Caki2 (cell line): ENCODE results near the gene RBM25. TPM values are rescaled to one million over a fixed set of nuclear protein-coding genes. Genes with fewer than 3 reads are reported as not detected.
A peak's percentile ranks its signal among the peaks of the same experiment; 100 is the strongest.
"Not testable (repeated sequence)": the region's sequence is repeated elsewhere in the genome, so short reads cannot be mapped to it uniquely, and the experiment has no call there.

Experiments
- DNase-seq: peaks from one replicate; pipeline ENCODE4 v3.0.0-alpha.2; 2015; ENCODE audit warnings: low read depth
- in situ Hi-C: cut with HindIII; loops from 2 replicates; pipeline ENCODE4 v1.10.0; 2016; ENCODE audit warnings: low sequenced_read_pairs, low pct_unique_long_range_greater_than_20kb, mixed read lengths
- total RNA-seq: library from RNA; depleted of rRNA; stranded (reverse); fragments of >200 nt; shearing (Covaris generic); gene quantifications from 2 replicates; pipeline ENCODE4 v1.2.3, GENCODE V29; 2014; ENCODE audit warnings: low replicate concordance; rRNA removed

Gene RBM25
- total RNA-seq = 1.2 and 4.5 TPM in 2 replicates

- in situ Hi-C loops = no loop called here
- peak; percentile 95 for DNase-seq
These were observed at the start of gene RBM25 for GRCh38 chr14:73058224-73058921. TSS of gene RBM25 (plus strand) at chr14:73058534. CDS start at chr14:73071642, 13,108 bp downstream.

- in situ Hi-C loops = not testable (repeated sequence)
These were observed 47.1 kb upstream of the RBM25 start for GRCh38 chr14:73011189-73011588.

DNA sequence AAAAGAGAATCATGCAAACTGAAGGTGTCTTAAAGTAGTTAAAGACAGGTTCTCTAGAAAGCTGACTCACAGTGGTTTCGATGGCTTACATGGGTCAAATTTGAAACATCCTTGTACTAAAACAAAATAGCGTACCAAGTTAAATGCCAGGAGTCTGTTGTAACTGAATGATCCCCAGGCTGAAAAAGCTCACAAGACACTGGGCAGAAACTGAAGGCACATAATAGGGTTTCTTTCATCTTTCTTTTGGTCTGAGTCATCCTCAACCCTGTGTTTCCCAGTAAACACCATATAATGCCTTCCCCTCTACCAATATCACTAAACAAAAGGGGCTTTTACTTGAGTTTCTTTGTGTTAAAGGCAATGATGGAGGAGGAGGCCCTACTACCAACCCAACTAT, 44.2 kb upstream of the RBM25 start:
- no peak for DNase-seq
- in situ Hi-C loops = no loop called here

More at GRCh38 chr14:73011189-73011588, 47.1 kb upstream of the RBM25 start:
- DNase-seq = not testable (repeated sequence)

DNA sequence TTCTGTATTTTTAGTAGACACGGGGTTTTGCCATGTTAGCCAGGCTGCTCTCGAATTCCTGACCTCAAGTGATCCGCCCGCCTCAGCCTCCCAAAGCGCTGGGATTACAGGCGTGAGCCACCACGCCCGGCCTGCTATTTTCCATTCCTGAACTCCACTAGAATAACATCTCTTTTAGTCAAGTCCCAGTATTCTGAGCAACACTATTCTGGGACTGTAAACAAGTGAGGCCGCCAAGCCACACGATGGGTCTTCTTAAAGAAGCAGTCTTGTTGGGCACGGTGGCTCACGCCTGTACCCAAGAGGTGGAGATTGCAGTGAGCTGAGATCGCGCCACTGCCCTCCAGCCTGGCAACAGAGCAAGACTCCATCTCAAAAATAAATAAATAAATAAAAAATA, 42.8 kb upstream of the RBM25 start:
- DNase-seq, in situ Hi-C loops: not testable (repeated sequence)

- in situ Hi-C loops, DNase-seq: not testable (repeated sequence)
These were observed 42.3 kb upstream of the RBM25 start for GRCh38 chr14:73016011-73016410.

DNA sequence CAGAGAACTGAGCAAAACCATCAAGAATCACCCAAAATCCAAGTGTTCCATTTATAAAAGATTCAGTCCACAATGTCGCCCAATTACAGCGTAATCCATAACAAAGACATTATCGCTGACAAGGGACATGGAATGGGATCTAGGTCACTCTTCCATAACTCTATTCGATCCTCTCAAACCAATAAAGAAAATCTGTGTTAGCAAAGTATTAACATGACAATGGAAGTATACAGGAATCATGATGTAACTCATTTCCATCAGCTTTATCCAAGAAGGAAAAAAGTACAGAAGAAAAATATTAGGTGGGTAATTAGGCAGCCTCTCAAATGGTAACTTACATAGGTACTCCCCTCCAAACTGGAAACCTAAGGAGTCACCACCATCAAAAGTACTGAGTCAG, 36.3 kb upstream of the RBM25 start:
- in situ Hi-C loops = no loop called here
- no peak for DNase-seq

- DNase-seq = no peak
- in situ Hi-C loops = no loop called here
These were observed 32.8 kb upstream of the RBM25 start for GRCh38 chr14:73025544-73025943.

DNA sequence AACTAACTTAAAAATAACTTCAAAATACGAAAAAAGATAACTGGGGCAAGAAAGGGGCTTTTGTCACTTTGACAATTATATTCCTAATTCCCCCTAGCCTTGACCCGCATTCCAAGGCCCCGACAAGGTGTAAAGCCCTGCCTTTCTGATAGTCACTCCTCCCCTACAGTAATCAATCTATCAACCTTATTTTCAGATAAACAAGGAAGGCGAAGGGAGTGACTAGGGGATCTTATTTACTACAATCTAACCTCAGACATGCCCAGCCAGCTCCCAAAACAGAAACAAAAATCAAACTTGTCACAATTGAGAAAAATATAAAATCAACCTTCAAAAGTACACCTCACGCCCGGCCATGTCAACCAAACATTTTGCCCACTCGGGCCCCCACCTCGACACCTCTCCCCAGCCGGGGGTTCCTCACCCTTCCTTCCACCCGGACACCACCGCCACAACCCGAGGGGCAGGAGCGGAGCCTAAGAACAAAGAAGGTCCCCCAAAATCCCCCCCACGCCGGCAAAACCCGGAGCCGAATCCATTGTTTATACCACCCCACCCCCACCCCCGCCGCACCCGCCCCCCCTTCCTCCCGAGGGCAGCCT, 32.0 kb upstream of the RBM25 start:
- no peak for DNase-seq
- in situ Hi-C loops = no loop called here

GRCh38 chr14:73026845-73027542, 31.3 kb upstream of the RBM25 start, which contains the start of gene ZFYVE1:
TSS of gene ZFYVE1 (minus strand) at chr14:73027106. CDS start at chr14:73024508, 2,598 bp downstream.
- in situ Hi-C loops = no loop called here
- DNase-seq = peak; percentile 97

DNA sequence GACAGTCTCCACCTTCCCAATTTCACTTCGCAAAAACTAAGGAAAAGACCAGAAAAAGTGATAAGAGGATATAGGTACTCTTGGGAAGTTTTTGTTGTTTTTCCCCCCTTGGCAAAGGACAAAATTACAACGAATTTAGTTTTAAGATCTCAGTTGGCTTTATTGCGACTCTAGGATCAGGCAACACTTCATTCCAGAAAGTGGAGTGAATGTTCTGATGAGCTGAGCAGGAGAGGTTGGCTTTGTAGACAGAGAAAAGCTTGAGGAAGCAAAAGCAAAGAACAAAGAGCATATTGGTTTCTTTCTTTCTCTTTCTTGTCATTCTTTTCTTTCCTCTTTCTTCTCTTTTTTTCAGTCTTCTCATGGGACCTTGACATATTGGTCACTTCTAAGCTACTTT, 30.8 kb upstream of the RBM25 start:
- in situ Hi-C loops = no loop called here
- DNase-seq = no peak

DNA sequence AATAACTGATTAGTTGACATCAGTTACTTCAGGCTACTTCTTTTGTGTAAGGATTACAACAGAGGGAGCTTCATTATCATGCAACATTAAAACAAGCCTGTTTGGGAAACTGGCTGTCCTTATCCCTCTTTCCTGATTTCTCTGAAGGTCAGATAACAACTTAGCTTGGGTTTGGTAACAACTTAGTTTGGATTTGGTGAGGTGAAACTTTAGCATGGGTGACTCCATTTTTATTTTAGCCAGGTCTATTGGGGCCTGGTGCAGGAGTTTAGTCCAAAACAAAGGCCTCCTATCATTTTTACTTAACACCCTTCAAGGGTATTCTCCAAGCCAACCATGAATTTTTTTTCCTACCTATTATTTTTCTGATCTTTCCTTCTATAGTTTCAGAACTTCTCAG, 30.4 kb upstream of the RBM25 start:
- in situ Hi-C loops = no loop called here
- no peak for DNase-seq

DNA sequence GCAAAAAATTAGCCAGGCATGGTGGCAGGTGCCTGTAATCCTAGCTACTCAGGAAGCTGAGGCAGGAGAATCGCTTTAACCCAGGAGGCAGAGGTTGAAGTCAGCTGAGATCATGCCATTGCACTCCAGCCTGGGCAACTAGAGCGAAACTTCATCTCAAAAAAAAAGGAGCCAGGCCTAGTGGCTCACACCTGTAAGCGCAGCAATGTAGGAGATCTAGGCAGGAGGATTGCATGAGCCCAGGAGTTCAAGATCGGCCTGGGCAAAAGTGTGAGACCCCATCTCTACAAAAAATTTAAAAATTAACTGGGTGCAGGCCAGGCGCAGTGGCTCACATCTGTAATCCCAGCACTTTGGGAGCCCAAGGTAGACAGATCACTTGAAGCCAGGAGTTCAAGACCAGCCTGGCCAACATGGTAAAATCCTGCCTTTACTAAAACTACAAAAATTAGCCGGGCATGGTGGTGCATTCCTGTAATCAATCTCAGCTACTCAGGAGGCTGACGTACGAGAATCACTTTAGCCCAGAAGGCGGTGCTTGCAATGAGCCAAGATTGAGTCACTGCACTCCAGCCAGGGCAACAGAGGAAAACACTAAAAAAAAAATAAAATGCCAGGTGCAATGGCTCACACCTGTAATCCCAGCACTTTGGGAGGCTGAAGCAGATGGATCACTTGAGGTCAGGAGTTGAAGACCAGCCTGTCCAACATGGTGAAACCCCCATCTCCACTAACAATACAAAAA, 21.5 kb upstream of the RBM25 start:
- peak; percentile 31 for DNase-seq
- in situ Hi-C loops = not testable (repeated sequence)

DNA sequence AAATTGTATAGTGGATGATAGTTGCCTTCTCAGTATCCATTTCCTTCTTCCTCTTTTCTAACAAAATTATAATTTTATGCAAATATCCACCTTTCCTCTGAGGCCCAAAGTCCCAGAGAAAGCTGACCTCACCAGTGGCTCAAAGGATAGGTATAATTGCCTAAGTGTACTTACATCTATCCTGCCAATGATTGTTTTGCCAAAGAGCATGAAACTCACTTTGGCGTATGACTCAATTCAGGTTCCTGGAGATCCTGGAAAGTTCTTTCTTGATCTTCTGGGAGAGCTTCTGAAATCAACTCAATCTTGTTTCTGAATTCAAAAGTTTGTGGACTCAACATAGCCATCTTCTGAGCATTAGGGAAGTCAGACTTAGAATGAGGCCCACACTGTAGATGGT, 10.5 kb upstream of the RBM25 start:
- DNase-seq = no peak
- in situ Hi-C loops = no loop called here

DNA sequence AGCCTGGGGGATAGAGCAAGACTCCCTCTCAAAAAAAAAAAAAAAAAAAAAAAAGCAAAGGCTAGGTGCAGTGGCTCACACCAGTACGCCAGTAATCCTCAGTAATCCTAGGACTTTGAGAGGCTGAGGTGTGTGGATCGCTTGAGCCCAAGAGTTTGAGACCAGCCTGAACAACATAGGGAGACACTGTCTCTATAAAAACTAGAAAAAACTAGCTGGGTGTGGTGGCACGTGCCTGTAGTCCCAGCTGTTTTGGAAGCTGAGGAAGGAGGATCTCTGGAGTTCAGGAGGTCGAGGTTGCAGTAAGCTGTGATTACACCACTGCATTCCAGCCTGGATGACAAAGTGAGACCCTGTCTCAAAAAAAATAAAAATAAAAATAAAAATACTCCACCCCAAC, 8.9 kb upstream of the RBM25 start:
- in situ Hi-C loops = no loop called here
- DNase-seq = no peak

DNA sequence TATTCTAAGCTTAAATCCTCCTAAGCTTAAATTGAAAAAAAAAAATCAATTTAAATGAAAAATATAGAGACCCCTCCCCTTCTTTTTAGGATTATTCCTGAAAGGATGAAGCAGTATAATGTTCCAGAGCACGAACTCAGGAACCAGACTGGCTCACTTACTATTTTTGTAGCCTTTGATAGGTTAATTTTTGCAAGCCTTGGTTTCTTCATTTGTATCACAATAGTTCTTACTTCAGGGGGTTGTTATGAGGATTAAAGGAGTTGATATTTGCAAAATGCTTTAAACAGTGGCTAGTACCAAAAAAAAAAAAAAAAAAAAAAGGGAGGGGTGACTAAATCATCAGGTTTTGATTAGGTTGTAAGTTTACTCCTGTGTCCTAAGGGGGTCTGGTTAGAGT, 3.1 kb upstream of the RBM25 start:
- no peak for DNase-seq
- in situ Hi-C loops = no loop called here

GRCh38 chr14:73057944-73058223, 450 bp upstream of the RBM25 start:
- no peak for DNase-seq
- in situ Hi-C loops = no loop called here

GRCh38 chr14:73058922-73059673, 764 bp downstream of the RBM25 start:
- peak; percentile 39 for DNase-seq
- in situ Hi-C loops = no loop called here

- in situ Hi-C loops = no loop called here
- no peak for DNase-seq
These were observed 11.3 kb downstream of the RBM25 start for GRCh38 chr14:73069585-73069984.
